RWPE1 (cell line): ENCODE data around the gene ADAMTSL3.

Source experiments
- CTCF ChIA-PET: fragments of 350-600 bp; sonication (Branson Sonifier 250); formaldehyde crosslinking; extraction: SDS; loops from one replicate; lab custom pipeline; 2021; lab: Yijun Ruan, JAX
- POLR2A ChIA-PET: fragments of 400-600 bp; formaldehyde crosslinking; extraction: SDS; loops from one replicate; lab custom pipeline; 2020; ENCODE audit warnings: antibody characterized with exemption; ENCODE audit not compliant: low non-redundant PET; lab: Yijun Ruan, JAX
- DNase-seq: peaks from one replicate; pipeline ENCODE4 v3.0.0; 2012; ENCODE audit warnings: low spot score
- H3K27ac ChIP-seq: fragments of 450-650 bp; 2 replicates; pipeline ENCODE4 v1.5.1; 2017
- CTCF ChIP-seq: fragments of 450-650 bp; conservative IDR thresholded peaks from 2 replicates; pipeline ENCODE4 v1.5.1; 2017; ENCODE audit warnings: low read depth, mild to moderate bottlenecking

Gene ADAMTSL3

GRCh38 chr15:83843471-83843871, 189.5 kb downstream of the ADAMTSL3 start:
- ChIA-PET CTCF (no interaction called here), POLR2A (no interaction called here)
- DNase-seq, result no peak
- H3K27ac ChIP-seq, result peak overlapping the region; percentile 74
- TF ChIP-seq CTCF, result no peak

- peak; percentile 72 for DNase-seq
- TF ChIP-seq CTCF, result no peak
- ChIA-PET CTCF (interaction anchor here (0.7 kb wide), 1 partner anchor 279 kb away, joined by 6 read pairs; no protein-coding TSS in a partner anchor), POLR2A (no interaction called here)
- H3K27ac ChIP-seq, result peak overlapping the region; percentile 88
Measured at GRCh38 chr15:83844742-83845141, 190.8 kb downstream of the ADAMTSL3 start.

- peak overlapping the region; percentile 88 for H3K27ac ChIP-seq
- ChIA-PET POLR2A (no interaction called here), CTCF (interaction anchor here (0.7 to 0.8 kb wide), 2 partner anchors 35 to 280 kb away, joined by 3 to 6 read pairs; no protein-coding TSS in a partner anchor)
- no peak for DNase-seq
- no peak for TF ChIP-seq CTCF
Measured at GRCh38 chr15:83845230-83845629, 191.3 kb downstream of the ADAMTSL3 start.

- POLR2A ChIA-PET, result no interaction called here
- peak overlapping the region; percentile 86 for H3K27ac ChIP-seq
- TF ChIP-seq CTCF, result no peak
- DNase-seq, result no peak
- CTCF ChIA-PET, result interaction anchor here (0.5 kb wide), 1 partner anchor 49 kb away, joined by 3 read pairs; no protein-coding TSS in a partner anchor
Measured at GRCh38 chr15:83846847-83847246, 192.9 kb downstream of the ADAMTSL3 start.

- DNase-seq, result peak; percentile 74
- CTCF ChIA-PET, result no interaction called here
- POLR2A ChIA-PET, result no interaction called here
- TF ChIP-seq CTCF, result no peak
- H3K27ac ChIP-seq, result peak overlapping the region; percentile 81
Measured at GRCh38 chr15:83848315-83849050, 194.6 kb downstream of the ADAMTSL3 start.

- no peak for TF ChIP-seq CTCF
- DNase-seq, result no peak
- ChIA-PET POLR2A (interaction anchor here (0.6 kb wide), 1 partner anchor 10 kb away, joined by 3 read pairs; no protein-coding TSS in a partner anchor), CTCF (interaction anchor here (0.6 kb wide), 1 partner anchor 119 kb away, joined by 7 read pairs; no protein-coding TSS in a partner anchor)
- H3K27ac ChIP-seq, result no peak overlapping the region
Measured at GRCh38 chr15:83850015-83850414, 196.1 kb downstream of the ADAMTSL3 start.
